K562 (cell line): Measurements from ENCODE around the gene NRXN3. TPM values are rescaled to one million over a fixed set of nuclear protein-coding genes. Genes with fewer than 3 reads are reported as not detected.

ENCODE experiments used
- ATAC-seq: fragments of 200-7000 bp; cut with Tn5 transposase; 3 replicates; pipeline ENCODE4 v1.9.1; 2020; ENCODE audit warnings: moderate library complexity
- BruUV-seq: library from RNA; stranded (reverse); fragments of 400-500 nt; replicated peaks from 2 replicates; lab custom pipeline; 2021; lab: Mats Ljungman, UMichigan
- CTCF ChIA-PET: fragments of 300-600 bp; formaldehyde crosslinking; extraction: SDS; loops from one replicate; lab custom pipeline; 2021; ENCODE audit warnings: low intra/inter-chr PET ratio; lab: Yijun Ruan, JAX
- POLR2A ChIA-PET: fragments of 300-600, 350-650 bp; sonication (Branson Sonifier 250); formaldehyde crosslinking; extraction: SDS; loops from one replicate; lab custom pipeline; 2021; ENCODE audit warnings: antibody characterized with exemption, inconsistent platforms; lab: Yijun Ruan, JAX
- DNase-seq, 4 experiments: peaks; one replicate each; pipeline versions ENCODE4 v3.0.0 to v3.0.0-alpha.2; 2011 to 2018; ENCODE audit warnings: low spot score in 3 of 4, mixed read lengths in 3 of 4; ENCODE audit errors: extremely low read depth in 1 of 4
- FAIRE-seq: peaks from 2 replicates; lab custom pipeline; 2011; peaks lifted over from hg19 to GRCh38; lab: Jason Lieb, UNC
- H2AFZ ChIP-seq: 2 replicates; pipeline ENCODE4 v1.6.0; 2011; ENCODE audit warnings: low read depth, low read length, control low read depth, inconsistent platforms
- H3K27ac ChIP-seq: fragments of 200-600 bp; 3 replicates; pipeline ENCODE4 v1.8.0; 2011; ENCODE audit warnings: low read depth, mild to moderate bottlenecking, control low read depth, inconsistent platforms, low read length, moderate library complexity, mixed read lengths; ENCODE audit errors: extremely low read depth
- H3K27me3 ChIP-seq, 2 experiments: fragments of 300-600 bp in 1 of 2; 2 replicates in 1 of 2; 3 replicates in 1 of 2; pipeline versions ENCODE4 v1.6.0 to v1.8.0; 2011; ENCODE audit warnings: inconsistent platforms in 2 of 2, low read length in 2 of 2, mild to moderate bottlenecking in 1 of 2, mixed read lengths in 1 of 2, moderate library complexity in 1 of 2; ENCODE audit not compliant: control insufficient read depth in 2 of 2, insufficient read depth in 2 of 2
- H3K36me3 ChIP-seq: fragments of 300-600 bp; 3 replicates; pipeline ENCODE4 v1.8.0; 2011; ENCODE audit warnings: mild to moderate bottlenecking, low read length, inconsistent platforms; ENCODE audit not compliant: control insufficient read depth, insufficient read depth
- H3K4me1 ChIP-seq, 2 experiments: fragments of 200-600 bp in 1 of 2; replicated peaks in 1 of 2; 2 replicates in 1 of 2; 3 replicates in 1 of 2; pipeline versions ENCODE4 v1.5.1 to v1.8.0; 2011; ENCODE audit warnings: inconsistent platforms in 2 of 2, low read length in 2 of 2, mild to moderate bottlenecking in 1 of 2, mixed read lengths in 1 of 2, moderate library complexity in 1 of 2; ENCODE audit not compliant: control insufficient read depth in 2 of 2, insufficient read depth in 2 of 2
- H3K4me2 ChIP-seq: 2 replicates; pipeline ENCODE4 v1.6.1; 2011; ENCODE audit warnings: low read length, control low read depth, inconsistent platforms, mixed read lengths; ENCODE audit not compliant: insufficient read depth
- H3K4me3 ChIP-seq: fragments of 200-600 bp; sonication (generic), shearing (Covaris generic); 2 replicates; pipeline ENCODE4 v1.5.1; 2016; ENCODE audit warnings: control low read depth, inconsistent platforms
- H3K79me2 ChIP-seq: fragments of 200-600 bp; 3 replicates; pipeline ENCODE4 v1.8.0; 2011; ENCODE audit warnings: low read length, inconsistent platforms; ENCODE audit not compliant: control insufficient read depth, insufficient read depth
- H3K9ac ChIP-seq, 2 experiments: 2 replicates each; pipeline versions ENCODE4 v1.6.0 to v1.6.1; 2011; ENCODE audit warnings: low read depth in 2 of 2, low read length in 2 of 2, control low read depth in 1 of 2, inconsistent platforms in 1 of 2, mild to moderate bottlenecking in 1 of 2, mixed read lengths in 1 of 2; ENCODE audit not compliant: insufficient read depth in 1 of 2
- H3K9me1 ChIP-seq: one replicate; pipeline ENCODE4 v1.6.0; 2011; ENCODE audit warnings: inconsistent platforms, mild to moderate bottlenecking, low read length, moderate library complexity; ENCODE audit not compliant: control insufficient read depth, insufficient read depth
- H3K9me3 ChIP-seq: replicated peaks from 2 replicates; pipeline ENCODE4 v1.5.1; 2011; ENCODE audit warnings: low read depth, low read length, inconsistent platforms; ENCODE audit not compliant: control insufficient read depth, insufficient read depth
- H4K20me1 ChIP-seq: replicated peaks from 2 replicates; pipeline ENCODE4 v1.6.1; 2011; ENCODE audit warnings: low read length, inconsistent platforms, mixed read lengths; ENCODE audit not compliant: control insufficient read depth, insufficient read depth
- CLOCK ChIP-seq: fragments of 250-450 bp; sonication (Bioruptor Pico); IDR thresholded peaks from 2 replicates; pipeline ENCODE4 v1.4.0; 2020; ENCODE audit warnings: mild to moderate bottlenecking, moderate library complexity, borderline replicate concordance
- CSDE1 ChIP-seq, 2 experiments: fragments of 450-650 bp; IDR thresholded peaks; 2 replicates each; pipeline ENCODE4 v1.6.1; 2016; ENCODE audit warnings: mild to moderate bottlenecking in 1 of 2
- CTBP1 ChIP-seq: fragments of 450-650 bp; IDR thresholded peaks from 2 replicates; pipeline ENCODE4 v1.6.1; 2016; ENCODE audit warnings: borderline replicate concordance
- EP400 ChIP-seq: fragments of 450-650 bp; IDR thresholded peaks from 2 replicates; pipeline ENCODE4 v1.6.1; 2017; ENCODE audit warnings: antibody characterized with exemption, mild to moderate bottlenecking, moderate library complexity
- MBD1 ChIP-seq: fragments of 250-450 bp; sonication (Bioruptor Pico); IDR thresholded peaks from 2 replicates; pipeline ENCODE4 v1.8.0; 2022; ENCODE audit warnings: inconsistent platforms
- SNAPC5 ChIP-seq: fragments of 250-450 bp; sonication (Bioruptor Pico); IDR thresholded peaks from 2 replicates; pipeline ENCODE4 v1.8.0; 2021; ENCODE audit warnings: moderate library complexity, mild to moderate bottlenecking, inconsistent platforms
- WGBS: fragments of 100-300 bp; shearing (Covaris generic); methylation state at CpG from one replicate; pipeline ENCODE4 v1.1.6; 2016; ENCODE audit warnings: low coverage, mixed read lengths; ENCODE audit not compliant: insufficient coverage; ENCODE audit errors: missing lambda C conversion rate; 5-methylcytosine and 5-hydroxymethylcytosine counted together
- in situ Hi-C: fragments of 300-500 bp; cut with MboI; formaldehyde crosslinking; loops from 4 replicates; pipeline ENCODE4 v1.15.0; 2018; ENCODE audit warnings: inconsistent platforms, mixed read lengths
- intact Hi-C: fragments of 100-400 bp; cut with micrococcal nuclease; formaldehyde crosslinking; loops from 2 replicates; pipeline ENCODE4 v1.14.2; 2022
- polyA plus RNA-seq, 8 experiments: library from polyadenylated mRNA; depleted of rRNA in 4 of 8; stranded (reverse) in 5 of 8; unstranded in 3 of 8; fragments of >200 nt; fragmentation: Nextera tagmentation in 2 of 8; fragmentation: Illumina TruSeq in 1 of 8; extraction: Ambion mirVana in 2 of 8; extraction: Trizol in 1 of 8; gene quantifications; 2 replicates each; pipeline versions ENCODE4 v1.2.1 to v1.2.3, GENCODE V29; 2011 to 2014; ENCODE audit warnings: inconsistent platforms in 1 of 8, missing spikeins in 1 of 8
- total RNA-seq, 7 experiments: library from RNA; depleted of rRNA in 6 of 7; stranded (reverse); fragments of >200 nt in 6 of 7; fragmentation: Illumina TruSeq in 2 of 7; extraction: Trizol in 2 of 7; gene quantifications; 2 replicates each; pipeline versions ENCODE4 v1.2.1 to v1.2.3, GENCODE V29; 2011 to 2021; ENCODE audit warnings: low replicate concordance in 1 of 7
- TF ChIP-seq, protein P1 (sequence below): fragments of 450-650 bp; conservative IDR thresholded peaks from 2 replicates; pipeline ENCODE4 v1.6.1; 2016; ENCODE audit warnings: missing genetic modification characterization, low read depth, mild to moderate bottlenecking, control low read depth, missing compliant biosample characterization

Gene NRXN3
- total and polyA plus RNA-seq, 9 of the 15 experiments (the other 6 are each of a cell fraction or from before 2014, with no cell fraction given), result 0.09 TPM; not detected in 8

GRCh38 chr14:79596551-79596950 lies 1426.4 kb downstream of the NRXN3 start:
- no peaks in the 10 kb centered on the region for H3K9me1 ChIP-seq
- intact Hi-C loops, result no loop called here
- ATAC-seq (no peak), DNase-seq (no peak), FAIRE-seq (no peak)
- 0% methylated on average over 4 of the region's 4 CpGs for WGBS
- in situ Hi-C loops, result no loop called here
- H3K36me3 ChIP-seq, result no peaks in the 10 kb centered on the region
- no peak overlapping the region for H3K4me3 ChIP-seq
- ChIA-PET POLR2A (no interaction called here), CTCF (no interaction called here)
- no peaks in the 10 kb centered on the region for H3K4me1 ChIP-seq
- no peaks in the 10 kb centered on the region for H3K79me2 ChIP-seq
- H3K9me3 ChIP-seq, result no peaks in the 10 kb centered on the region
- H3K27me3 ChIP-seq, result no peaks in the 10 kb centered on the region
- H3K9ac ChIP-seq, result no peak overlapping the region
- H4K20me1 ChIP-seq, result no peaks in the 10 kb centered on the region
- H2AFZ ChIP-seq, result no peak overlapping the region
- no peak for TF ChIP-seq EP400
- BruUV-seq, result no TSS peak
- H3K4me2 ChIP-seq, result no peak overlapping the region
- H3K27ac ChIP-seq, result no peak overlapping the region

- POLR2A ChIA-PET, result no interaction called here
- DNase-seq, result no peak
- Histone ChIP-seq H2AFZ (no peak overlapping the region), H3K9me3 (no peaks in the 10 kb centered on the region), H3K4me3 (no peak overlapping the region), H3K36me3 (no peaks in the 10 kb centered on the region), H3K4me2 (no peak overlapping the region), H4K20me1 (no peaks in the 10 kb centered on the region), H3K9me1 (no peaks in the 10 kb centered on the region), H3K4me1 (no peaks in the 10 kb centered on the region), H3K27me3 (no peaks in the 10 kb centered on the region), H3K27ac (no peak overlapping the region), H3K79me2 (no peaks in the 10 kb centered on the region), H3K9ac (no peak overlapping the region)
- TF ChIP-seq, protein P1, sequence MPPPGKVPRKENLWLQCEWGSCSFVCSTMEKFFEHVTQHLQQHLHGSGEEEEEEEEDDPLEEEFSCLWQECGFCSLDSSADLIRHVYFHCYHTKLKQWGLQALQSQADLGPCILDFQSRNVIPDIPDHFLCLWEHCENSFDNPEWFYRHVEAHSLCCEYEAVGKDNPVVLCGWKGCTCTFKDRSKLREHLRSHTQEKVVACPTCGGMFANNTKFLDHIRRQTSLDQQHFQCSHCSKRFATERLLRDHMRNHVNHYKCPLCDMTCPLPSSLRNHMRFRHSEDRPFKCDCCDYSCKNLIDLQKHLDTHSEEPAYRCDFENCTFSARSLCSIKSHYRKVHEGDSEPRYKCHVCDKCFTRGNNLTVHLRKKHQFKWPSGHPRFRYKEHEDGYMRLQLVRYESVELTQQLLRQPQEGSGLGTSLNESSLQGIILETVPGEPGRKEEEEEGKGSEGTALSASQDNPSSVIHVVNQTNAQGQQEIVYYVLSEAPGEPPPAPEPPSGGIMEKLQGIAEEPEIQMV (tag), result no peak
- TF ChIP-seq CSDE1 (IDR thresholded peaks at IDR 0.05) (no peak), SNAPC5 (CRISPR knock-in tag) (no peak), CLOCK (CRISPR knock-in tag) (no peak), MBD1 (CRISPR knock-in tag) (no peak), CTBP1 (no peak)
- WGBS, result 0% methylated on average over 4 of the region's 4 CpGs
- no TSS peak for BruUV-seq
- ATAC-seq, result no peak
- CTCF ChIA-PET, result no interaction called here
- intact Hi-C loops, result no loop called here
- FAIRE-seq, result no peak
- in situ Hi-C loops, result no loop called here
Observed at GRCh38 chr14:79597566-79597965, 1427.4 kb downstream of the NRXN3 start.
